Activated CD4-positive, alpha-beta memory T cell treated with anti-CD3 and anti-CD28 coated beads for 36 hours (primary cell): ENCODE data around the gene RALGAPA1. TPM values are rescaled to one million over a fixed set of nuclear protein-coding genes. Genes with fewer than 3 reads are reported as not detected.
"Not testable (repeated sequence)": the region's sequence is repeated elsewhere in the genome, so short reads cannot be mapped to it uniquely, and the experiment has no call there.

Source experiments
- CTCF ChIA-PET: fragments of 350-600 bp; sonication (Branson Sonifier 250); formaldehyde crosslinking; loops from one replicate; lab custom pipeline; 2021; ENCODE audit warnings: antibody characterized with exemption, inconsistent platforms; lab: Charles Lee
- POLR2A ChIA-PET: fragments of 350-600 bp; sonication (Branson Sonifier 250); formaldehyde crosslinking; loops from one replicate; lab custom pipeline; 2021; ENCODE audit warnings: antibody characterized with exemption; lab: Charles Lee
- DNase-seq: peaks from one replicate; pipeline ENCODE4 v3.0.0-alpha.2; 2020
- H3K27ac Mint-ChIP-seq: one replicate; pipeline ENCODE4 v1.8.0; 2021; ENCODE audit warnings: mixed read lengths
- H3K27me3 Mint-ChIP-seq: one replicate; pipeline ENCODE4 v1.8.0; 2021; ENCODE audit warnings: mixed read lengths
- H3K36me3 Mint-ChIP-seq: one replicate; pipeline ENCODE4 v1.8.0; 2021; ENCODE audit warnings: mixed read lengths
- H3K4me1 Mint-ChIP-seq: one replicate; pipeline ENCODE4 v1.8.0; 2021; ENCODE audit warnings: low read depth, mixed read lengths
- H3K4me3 Mint-ChIP-seq: one replicate; pipeline ENCODE4 v1.8.0; 2021; ENCODE audit warnings: mild to moderate bottlenecking, mixed read lengths
- H3K9me3 Mint-ChIP-seq: one replicate; pipeline ENCODE4 v1.8.0; 2021; ENCODE audit warnings: mixed read lengths
- intact Hi-C: fragments of 100-400 bp; cut with micrococcal nuclease; formaldehyde crosslinking; loops from one replicate; pipeline ENCODE4 v1.15.1; 2023
- total RNA-seq, 2 experiments: library from RNA; stranded (reverse); gene quantifications; one replicate each; pipeline ENCODE4 v1.2.3, GENCODE V29; 2021

Gene RALGAPA1
- total RNA-seq, 2 experiments from 2014 or later: 23.0 to 26.7 TPM

DNA sequence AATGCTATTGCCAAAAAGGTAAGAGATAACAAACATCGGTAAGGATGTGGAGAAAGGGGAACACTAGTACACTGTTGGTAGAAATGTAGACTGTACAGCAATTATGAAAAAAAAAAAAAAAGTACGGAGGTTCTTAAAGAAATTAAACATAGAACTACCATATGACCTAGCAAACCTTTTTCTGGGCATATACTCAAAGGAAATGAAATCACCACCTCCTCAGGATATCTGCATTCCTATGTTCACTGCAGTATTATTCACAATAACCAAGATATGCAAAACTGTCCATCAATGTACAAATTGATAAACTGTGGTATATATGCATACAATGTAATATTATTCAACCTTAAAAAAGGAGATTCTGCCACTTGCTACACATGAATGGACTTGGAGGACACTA lies 214.5 kb downstream of the RALGAPA1 start:
- Mint-ChIP-seq H3K9me3 (no peaks in the 10 kb centered on the region), H3K4me1 (no peaks in the 10 kb centered on the region), H3K27me3 (no peaks in the 10 kb centered on the region), H3K4me3 (no peak overlapping the region), H3K36me3 (peaks cover 53% of the 10 kb centered on the region), H3K27ac (no peak overlapping the region)
- DNase-seq: no peak
- intact Hi-C loops: no loop called here
- ChIA-PET CTCF (no interaction called here), POLR2A (no interaction called here)

DNA sequence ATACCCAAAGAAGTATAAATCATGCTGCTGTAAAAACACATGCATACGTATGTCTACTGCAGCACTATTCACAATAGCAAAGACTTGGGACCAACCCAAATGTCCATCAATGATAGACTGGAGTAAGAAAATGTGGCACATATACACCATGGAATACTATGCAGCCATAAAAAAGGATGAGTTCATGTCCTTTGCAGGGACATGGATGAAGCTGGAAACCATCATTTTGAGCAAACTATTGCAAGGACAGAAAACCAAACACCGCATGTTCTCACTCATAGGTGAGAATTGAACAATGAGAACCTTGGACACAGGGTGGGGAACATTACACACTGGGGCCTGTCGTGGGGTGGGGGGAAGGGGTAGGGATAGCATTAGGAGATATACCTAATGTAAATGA lies 221.7 kb downstream of the RALGAPA1 start:
- DNase-seq, H3K27ac Mint-ChIP-seq, H3K4me1 Mint-ChIP-seq, POLR2A ChIA-PET, CTCF ChIA-PET, H3K27me3 Mint-ChIP-seq, H3K9me3 Mint-ChIP-seq, intact Hi-C loops, H3K4me3 Mint-ChIP-seq: not testable (repeated sequence)
- H3K36me3 Mint-ChIP-seq: peaks cover 52% of the 10 kb centered on the region

DNA sequence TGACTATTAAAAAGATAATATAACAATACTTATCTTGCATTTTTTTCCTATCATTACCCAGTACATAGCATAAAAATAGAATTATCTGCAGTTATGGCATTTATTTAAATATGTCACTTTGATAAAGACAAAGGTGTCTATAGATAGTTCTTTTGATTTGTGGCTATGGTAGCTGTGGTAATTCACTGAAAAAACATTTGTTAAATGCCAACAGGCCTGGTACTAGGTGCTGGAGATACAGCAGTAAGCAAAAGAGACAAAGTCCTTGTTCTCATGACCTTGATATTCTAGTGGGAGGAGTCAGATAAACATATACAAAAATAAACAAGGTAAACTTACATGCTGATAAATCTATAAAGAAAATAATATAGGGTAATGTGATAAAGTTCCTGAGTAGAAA lies 230.5 kb downstream of the RALGAPA1 start:
- H3K27me3 Mint-ChIP-seq: no peaks in the 10 kb centered on the region
- H3K36me3 Mint-ChIP-seq: peaks cover 11% of the 10 kb centered on the region
- H3K4me3 Mint-ChIP-seq: no peak overlapping the region
- H3K9me3 Mint-ChIP-seq: no peaks in the 10 kb centered on the region
- intact Hi-C loops: no loop called here
- POLR2A ChIA-PET: no interaction called here
- DNase-seq: no peak
- CTCF ChIA-PET: no interaction called here
- no peak overlapping the region for H3K27ac Mint-ChIP-seq
- no peaks in the 10 kb centered on the region for H3K4me1 Mint-ChIP-seq

DNA sequence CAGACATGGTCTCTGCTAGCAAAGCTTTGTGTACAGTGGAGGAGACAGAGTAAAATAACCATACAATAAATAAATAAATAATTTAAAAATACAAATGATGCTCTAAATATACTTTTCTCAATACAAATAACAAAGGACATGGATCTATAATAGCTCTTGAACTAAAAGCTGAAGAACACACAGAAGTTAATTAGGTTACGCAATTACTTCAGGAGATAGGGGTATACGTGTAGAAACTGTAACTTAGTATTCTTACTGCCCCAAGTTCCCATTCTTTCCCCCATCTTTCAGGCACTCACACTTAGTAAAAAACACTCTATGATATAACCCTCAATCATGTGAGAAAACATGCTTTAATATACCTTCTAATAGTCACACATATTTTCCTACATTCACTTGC lies 231.0 kb downstream of the RALGAPA1 start:
- POLR2A ChIA-PET: no interaction called here
- H3K4me3 Mint-ChIP-seq: no peak overlapping the region

DNA sequence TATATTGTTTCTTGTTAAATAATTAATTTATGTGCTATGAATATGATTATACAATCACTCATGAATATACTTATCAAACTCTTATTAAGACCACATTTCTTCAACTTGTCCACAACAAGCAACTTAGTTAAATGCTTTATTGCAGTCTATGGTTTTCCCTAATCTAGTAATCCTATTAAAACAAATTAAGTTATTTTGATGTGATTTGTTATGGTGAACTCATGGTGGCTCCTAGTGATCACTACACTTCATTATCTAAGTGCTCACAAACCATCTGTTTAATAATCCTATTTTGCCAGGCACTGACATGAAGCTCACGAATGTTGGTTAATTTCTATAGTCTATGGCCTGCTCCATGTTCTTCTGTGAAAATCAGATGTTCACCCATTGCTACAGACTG lies 232.2 kb downstream of the RALGAPA1 start:
- DNase-seq: no peak
- no peak overlapping the region for H3K4me3 Mint-ChIP-seq
- ChIA-PET POLR2A (no interaction called here), CTCF (no interaction called here)
- no peaks in the 10 kb centered on the region for H3K4me1 Mint-ChIP-seq
- intact Hi-C loops: no loop called here
- H3K27me3 Mint-ChIP-seq: no peaks in the 10 kb centered on the region
- no peak overlapping the region for H3K27ac Mint-ChIP-seq
- peaks cover 2% of the 10 kb centered on the region for H3K36me3 Mint-ChIP-seq
- H3K9me3 Mint-ChIP-seq: no peaks in the 10 kb centered on the region

More for the DNA sequence above, 231.0 kb downstream of the RALGAPA1 start:
- H3K36me3 Mint-ChIP-seq: peaks cover 7% of the 10 kb centered on the region
- CTCF ChIA-PET: no interaction called here
- H3K4me1 Mint-ChIP-seq: no peaks in the 10 kb centered on the region
- intact Hi-C loops: no loop called here
- DNase-seq: no peak
- no peaks in the 10 kb centered on the region for H3K27me3 Mint-ChIP-seq
- H3K9me3 Mint-ChIP-seq: no peaks in the 10 kb centered on the region
- H3K27ac Mint-ChIP-seq: no peak overlapping the region

DNA sequence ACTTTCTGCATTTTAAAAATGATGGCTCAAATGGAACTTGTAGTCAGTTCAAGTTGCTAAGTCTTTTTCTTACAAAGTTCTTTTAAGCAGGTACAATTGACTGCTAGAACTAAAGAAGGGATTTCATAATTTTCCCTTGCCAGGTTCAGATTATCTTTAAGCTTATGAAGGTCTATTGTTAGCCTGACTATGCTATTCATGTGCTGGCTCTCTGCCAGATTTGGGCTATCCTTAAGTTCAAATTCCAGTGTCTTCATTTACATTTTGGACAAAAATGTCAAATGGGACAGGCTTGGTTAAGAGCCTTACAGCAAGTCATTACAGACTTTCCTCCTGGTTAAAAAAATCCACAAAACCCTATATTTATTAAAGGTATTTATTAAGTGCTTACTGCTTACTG lies 232.8 kb downstream of the RALGAPA1 start:
- no peak overlapping the region for H3K27ac Mint-ChIP-seq
- no peaks in the 10 kb centered on the region for H3K4me1 Mint-ChIP-seq
- CTCF ChIA-PET: no interaction called here
- peaks cover 2% of the 10 kb centered on the region for H3K36me3 Mint-ChIP-seq
- POLR2A ChIA-PET: no interaction called here
- intact Hi-C loops: no loop called here
- H3K4me3 Mint-ChIP-seq: no peak overlapping the region
- DNase-seq: no peak
- no peaks in the 10 kb centered on the region for H3K27me3 Mint-ChIP-seq
- H3K9me3 Mint-ChIP-seq: no peaks in the 10 kb centered on the region

DNA sequence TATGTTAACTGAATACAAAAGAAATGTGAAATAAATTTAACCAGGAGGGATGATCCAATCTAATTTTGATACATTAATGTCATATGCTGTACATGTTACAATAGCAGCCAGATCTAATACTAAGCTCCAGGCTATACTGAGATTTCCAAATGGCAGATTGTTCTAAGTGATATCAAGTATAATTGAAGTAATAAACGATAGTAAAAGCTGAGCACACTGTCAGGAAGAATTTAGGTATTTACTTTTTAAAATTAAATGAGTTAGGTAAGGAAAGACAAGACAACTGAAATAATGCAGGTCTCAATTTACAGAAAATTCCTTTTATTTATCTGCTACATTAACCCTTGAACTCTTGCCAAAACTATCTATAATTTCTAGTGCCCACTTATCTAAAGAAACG lies 235.2 kb downstream of the RALGAPA1 start:
- H3K4me1 Mint-ChIP-seq: no peaks in the 10 kb centered on the region
- H3K9me3 Mint-ChIP-seq: no peaks in the 10 kb centered on the region
- intact Hi-C loops: no loop called here
- DNase-seq: no peak
- H3K27ac Mint-ChIP-seq: no peak overlapping the region
- CTCF ChIA-PET: no interaction called here
- H3K27me3 Mint-ChIP-seq: no peaks in the 10 kb centered on the region
- POLR2A ChIA-PET: no interaction called here
- H3K4me3 Mint-ChIP-seq: no peak overlapping the region
- peaks cover 7% of the 10 kb centered on the region for H3K36me3 Mint-ChIP-seq

DNA sequence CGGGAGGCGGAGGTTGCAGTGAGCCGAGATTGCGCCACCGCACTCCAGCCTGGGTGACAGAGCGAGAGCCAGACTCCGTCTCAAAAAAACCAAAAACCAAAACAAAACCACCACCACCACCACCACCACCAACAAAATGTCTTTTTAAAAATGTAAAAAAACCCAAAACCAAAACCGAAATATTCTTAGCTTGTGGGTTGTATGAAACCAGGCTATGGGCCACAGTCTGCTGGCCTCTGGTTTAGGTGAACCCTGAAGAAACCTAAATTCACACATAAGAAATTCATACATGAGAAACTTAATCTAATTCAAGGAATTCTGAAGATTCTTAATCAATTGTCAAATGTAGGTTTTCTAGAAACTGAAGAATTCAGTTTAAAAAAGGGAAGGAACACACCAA lies 237.5 kb downstream of the RALGAPA1 start:
- Mint-ChIP-seq H3K4me1 (no peaks in the 10 kb centered on the region), H3K36me3 (peaks cover 5% of the 10 kb centered on the region), H3K27ac (no peak overlapping the region), H3K27me3 (no peaks in the 10 kb centered on the region), H3K4me3 (no peak overlapping the region), H3K9me3 (no peaks in the 10 kb centered on the region)
- intact Hi-C loops: no loop called here
- POLR2A ChIA-PET: no interaction called here
- CTCF ChIA-PET: no interaction called here
- no peak for DNase-seq

DNA sequence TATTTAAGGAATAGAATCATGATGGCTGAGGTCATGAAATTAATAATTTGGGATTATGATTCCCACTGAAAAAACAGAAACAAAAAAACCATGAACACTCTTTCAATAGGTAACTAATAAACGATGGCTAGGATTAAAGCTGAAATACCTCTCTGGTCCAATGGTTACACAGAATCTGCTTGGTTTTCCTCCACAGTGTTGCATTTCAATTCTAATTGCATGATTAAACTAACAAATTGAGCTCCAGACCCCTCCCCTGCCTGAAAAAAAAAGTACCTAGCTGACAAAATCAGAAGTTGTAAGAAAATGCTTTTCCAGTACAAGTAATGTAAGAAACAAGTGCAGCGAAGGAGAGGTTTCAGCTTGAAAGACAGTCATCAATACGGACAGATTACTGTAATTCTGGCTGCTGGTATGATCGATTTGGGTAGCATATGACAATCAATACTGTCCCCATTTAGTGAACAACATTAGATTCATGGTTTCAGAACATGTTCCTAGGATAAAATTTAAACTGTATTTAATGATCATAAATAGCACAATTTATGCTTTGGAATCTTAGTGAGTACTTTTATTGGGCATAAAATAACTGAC lies 243.1 kb downstream of the RALGAPA1 start:
- H3K36me3 Mint-ChIP-seq: peaks cover 8% of the 10 kb centered on the region
- ChIA-PET CTCF (no interaction called here), POLR2A (no interaction called here)
- no peak overlapping the region for H3K4me3 Mint-ChIP-seq
- H3K27ac Mint-ChIP-seq: no peak overlapping the region
- no peak for DNase-seq
- intact Hi-C loops: no loop called here
- no peaks in the 10 kb centered on the region for H3K27me3 Mint-ChIP-seq
- no peaks in the 10 kb centered on the region for H3K4me1 Mint-ChIP-seq
- no peaks in the 10 kb centered on the region for H3K9me3 Mint-ChIP-seq

DNA sequence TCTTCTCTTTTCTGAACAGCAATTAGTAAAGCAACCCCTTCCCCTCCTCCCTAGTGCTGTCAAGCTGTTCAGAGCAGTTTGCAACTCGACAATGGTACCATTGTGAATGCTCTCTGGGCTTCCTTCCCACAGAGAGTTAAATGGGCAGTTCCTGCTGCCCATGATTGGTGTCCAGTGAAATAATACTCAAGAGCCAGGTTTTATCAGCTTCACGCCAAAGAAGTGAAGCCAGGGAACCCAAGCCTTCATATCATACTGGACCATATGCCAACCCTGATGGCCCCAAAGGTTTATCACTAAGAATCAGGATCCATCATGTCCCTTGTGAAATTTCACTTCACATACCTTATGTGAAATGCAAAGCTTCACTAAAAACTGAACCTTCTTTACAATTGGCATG lies 250.4 kb downstream of the RALGAPA1 start:
- no peaks in the 10 kb centered on the region for H3K27me3 Mint-ChIP-seq
- no peak overlapping the region for H3K4me3 Mint-ChIP-seq
- H3K36me3 Mint-ChIP-seq: no peaks in the 10 kb centered on the region
- POLR2A ChIA-PET: no interaction called here
- H3K4me1 Mint-ChIP-seq: no peaks in the 10 kb centered on the region
- H3K9me3 Mint-ChIP-seq: no peaks in the 10 kb centered on the region
- intact Hi-C loops: no loop called here
- CTCF ChIA-PET: no interaction called here
- no peak overlapping the region for H3K27ac Mint-ChIP-seq
- DNase-seq: no peak

DNA sequence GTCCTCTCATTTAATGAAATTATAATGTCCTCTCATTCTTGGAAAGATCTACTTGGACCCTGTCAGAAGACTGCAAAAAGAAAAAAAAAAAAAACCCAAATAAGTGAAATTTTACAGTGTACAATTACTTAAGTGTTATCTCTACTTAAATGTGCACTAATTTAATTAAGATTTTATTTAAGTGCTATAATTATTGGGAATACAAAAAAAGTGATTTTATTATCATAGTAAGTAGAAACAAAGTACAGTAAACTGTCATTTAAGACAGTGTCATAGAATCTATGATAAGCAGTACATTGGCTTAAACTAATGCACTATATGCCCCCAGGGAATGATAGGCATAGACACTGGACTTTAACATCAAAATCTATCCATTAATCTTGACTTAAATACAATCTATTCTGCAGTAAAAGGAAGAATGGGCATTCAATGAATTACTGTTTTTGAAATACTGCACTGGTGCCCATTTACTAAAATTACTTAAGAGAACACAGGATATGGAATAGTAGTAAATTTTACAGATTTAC lies 251.8 kb downstream of the RALGAPA1 start:
- no peak overlapping the region for H3K27ac Mint-ChIP-seq
- no peaks in the 10 kb centered on the region for H3K27me3 Mint-ChIP-seq
- intact Hi-C loops: no loop called here
- no peak overlapping the region for H3K4me3 Mint-ChIP-seq
- no peak for DNase-seq
- POLR2A ChIA-PET: no interaction called here
- H3K36me3 Mint-ChIP-seq: no peaks in the 10 kb centered on the region
- CTCF ChIA-PET: no interaction called here
- no peaks in the 10 kb centered on the region for H3K4me1 Mint-ChIP-seq
- H3K9me3 Mint-ChIP-seq: no peaks in the 10 kb centered on the region

DNA sequence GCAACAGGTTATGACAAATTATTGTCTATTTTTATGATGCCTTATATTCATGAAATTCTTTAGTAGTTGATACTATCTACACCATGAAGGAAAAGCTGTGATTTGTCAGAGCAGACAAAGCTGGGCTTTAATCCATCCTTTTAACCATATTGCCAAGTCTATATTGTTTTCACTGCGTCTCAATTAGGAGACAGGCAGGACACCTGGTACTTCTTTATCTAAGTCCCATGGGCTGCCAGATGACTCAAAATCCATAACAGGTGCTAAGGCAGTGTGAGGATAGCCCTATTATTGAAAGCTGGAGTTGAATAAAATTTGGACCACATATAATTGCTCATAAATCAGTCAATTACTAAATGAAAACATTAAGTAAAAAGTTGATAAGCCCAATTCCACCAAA lies 252.5 kb downstream of the RALGAPA1 start:
- no peak overlapping the region for H3K4me3 Mint-ChIP-seq
- H3K27me3 Mint-ChIP-seq: no peaks in the 10 kb centered on the region
- CTCF ChIA-PET: no interaction called here
- intact Hi-C loops: no loop called here
- H3K36me3 Mint-ChIP-seq: no peaks in the 10 kb centered on the region
- H3K4me1 Mint-ChIP-seq: no peaks in the 10 kb centered on the region
- POLR2A ChIA-PET: no interaction called here
- no peak for DNase-seq
- H3K27ac Mint-ChIP-seq: no peak overlapping the region
- H3K9me3 Mint-ChIP-seq: no peaks in the 10 kb centered on the region

DNA sequence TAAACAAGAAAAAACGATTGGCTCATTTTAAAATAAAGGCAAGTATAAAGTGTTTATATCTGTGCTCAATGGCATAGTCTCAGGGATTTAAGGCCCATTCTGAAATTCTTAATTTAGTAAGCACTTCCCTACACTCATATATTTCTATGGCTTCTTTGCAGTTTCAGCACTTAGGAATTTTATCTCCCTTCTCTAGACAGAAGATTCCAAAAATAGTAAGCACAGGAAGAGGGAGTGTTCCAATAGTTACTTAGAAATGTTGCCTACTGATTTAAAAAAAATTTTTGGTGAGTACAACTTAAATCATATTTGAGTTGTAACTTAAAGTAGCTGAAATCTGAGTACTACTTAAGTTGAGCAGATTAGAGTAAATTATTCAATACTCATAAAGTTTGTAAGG lies 255.3 kb downstream of the RALGAPA1 start:
- intact Hi-C loops: no loop called here
- no peaks in the 10 kb centered on the region for H3K36me3 Mint-ChIP-seq
- H3K9me3 Mint-ChIP-seq: no peaks in the 10 kb centered on the region
- ChIA-PET POLR2A (no interaction called here), CTCF (no interaction called here)
- H3K27me3 Mint-ChIP-seq: no peaks in the 10 kb centered on the region
- H3K27ac Mint-ChIP-seq: no peak overlapping the region
- DNase-seq: no peak
- no peaks in the 10 kb centered on the region for H3K4me1 Mint-ChIP-seq
- no peak overlapping the region for H3K4me3 Mint-ChIP-seq
